HCT116 (cell line): ENCODE results near the gene LRBA. TPM values are rescaled to one million over a fixed set of nuclear protein-coding genes. Genes with fewer than 3 reads are reported as not detected.

Experiments
- ATAC-seq: fragments of 200-7000 bp; cut with Tn5 transposase; 2 replicates; pipeline ENCODE4 v1.9.1; 2020; ENCODE audit warnings: mild to moderate bottlenecking, moderate library complexity
- BruUV-seq: library from RNA; stranded (reverse); fragments of 400-500 nt; replicated peaks from 2 replicates; lab custom pipeline; 2021; lab: Mats Ljungman, UMichigan
- CTCF ChIA-PET: fragments of 300-600 bp; sonication (Branson Sonifier 250); formaldehyde crosslinking; loops from one replicate; lab custom pipeline; 2021; ENCODE audit warnings: antibody characterized with exemption; lab: Charles Lee
- POLR2A ChIA-PET: fragments of 300-600, 350-600 bp; sonication (Branson Sonifier 250); formaldehyde crosslinking; loops from one replicate; lab custom pipeline; 2021; ENCODE audit warnings: antibody characterized with exemption; lab: Charles Lee
- RAD21 ChIA-PET, 2 experiments: fragments of 300-600 bp; sonication (Branson Sonifier 250); formaldehyde crosslinking; loops; one replicate each; lab custom pipeline; 2023; ENCODE audit warnings: low total read pairs in 2 of 2; ENCODE audit not compliant: uncharacterized antibody in 2 of 2, unreplicated experiment in 2 of 2, low non-redundant PET in 1 of 2; lab: Charles Lee
- DNase-seq: peaks from one replicate; pipeline ENCODE4 v3.0.0-alpha.2; 2010; ENCODE audit warnings: low read depth, low spot score
- H2AFZ ChIP-seq: fragments of 200-600 bp; shearing (Covaris generic), sonication (generic); 2 replicates; pipeline ENCODE4 v1.6.1; 2017; ENCODE audit warnings: low read depth, mixed run types, mixed read lengths, antibody characterized with exemption, low read length; ENCODE audit not compliant: poor library complexity, severe bottlenecking
- H3K27ac ChIP-seq: 2 replicates; pipeline ENCODE4 v1.5.1; 2012; ENCODE audit warnings: low read depth, low read length
- H3K27me3 ChIP-seq: fragments of 200-600 bp; sonication (generic); 2 replicates; pipeline ENCODE4 v1.6.1; 2016; ENCODE audit warnings: mixed run types, low read length, mixed read lengths; ENCODE audit not compliant: insufficient read depth
- H3K36me3 ChIP-seq, 2 experiments: fragments of 200-500 bp in 1 of 2; fragments of 200-600 bp in 1 of 2; sonication (Bioruptor generic) in 1 of 2; sonication (generic) in 1 of 2; 2 replicates each; pipeline versions ENCODE4 v1.5.1 to v1.6.1; 2014 to 2016; ENCODE audit warnings: low read length in 2 of 2, inconsistent platforms in 1 of 2, mixed read lengths in 1 of 2, mixed run types in 1 of 2; ENCODE audit not compliant: insufficient read depth in 2 of 2, control insufficient read depth in 1 of 2
- H3K4me1 ChIP-seq, 2 experiments: fragments of 200-600 bp in 1 of 2; sonication (generic) in 1 of 2; 2 replicates each; pipeline versions ENCODE4 v1.5.1 to v1.6.1; 2012 to 2017; ENCODE audit warnings: low read length in 2 of 2, inconsistent platforms in 1 of 2, mild to moderate bottlenecking in 1 of 2, mixed read lengths in 1 of 2, mixed run types in 1 of 2, moderate library complexity in 1 of 2; ENCODE audit not compliant: insufficient read depth in 2 of 2, control insufficient read depth in 1 of 2
- H3K4me2 ChIP-seq: fragments of 200-600 bp; sonication (generic); 2 replicates; pipeline ENCODE4 v1.6.1; 2017; ENCODE audit warnings: mixed run types, low read length, mixed read lengths
- H3K4me3 ChIP-seq, 2 experiments: fragments of 200-600 bp in 1 of 2; sonication (generic) in 1 of 2; replicated peaks in 1 of 2; 2 replicates each; pipeline ENCODE4 v1.5.1; 2011 to 2016; ENCODE audit warnings: low read length in 2 of 2, control low read depth in 1 of 2, low read depth in 1 of 2, mild to moderate bottlenecking in 1 of 2, mixed read lengths in 1 of 2, mixed run types in 1 of 2
- H3K79me2 ChIP-seq: fragments of 200-600 bp; sonication (generic); 2 replicates; pipeline ENCODE4 v1.6.1; 2017; ENCODE audit warnings: mild to moderate bottlenecking, mixed run types, low read length, moderate library complexity, mixed read lengths; ENCODE audit not compliant: insufficient read depth
- H3K9ac ChIP-seq: fragments of 200-600 bp; sonication (generic); 2 replicates; pipeline ENCODE4 v1.6.1; 2016; ENCODE audit warnings: low read length, mixed read lengths
- H3K9me2 ChIP-seq: fragments of 200-600 bp; sonication (generic), shearing (Covaris generic); 2 replicates; pipeline ENCODE4 v1.6.1; 2017; ENCODE audit warnings: mixed run types, mild to moderate bottlenecking, moderate library complexity; ENCODE audit not compliant: insufficient read depth
- H3K9me3 ChIP-seq, 2 experiments: fragments of 200-500 bp in 1 of 2; fragments of 200-600 bp in 1 of 2; sonication (Bioruptor generic) in 1 of 2; sonication (generic) in 1 of 2; 2 replicates each; pipeline ENCODE4 v1.6.1; 2014 to 2017; ENCODE audit warnings: low read length in 2 of 2, mixed read lengths in 2 of 2, inconsistent platforms in 1 of 2, low read depth in 1 of 2, mild to moderate bottlenecking in 1 of 2, mixed run types in 1 of 2, moderate library complexity in 1 of 2; ENCODE audit not compliant: control insufficient read depth in 1 of 2, insufficient read depth in 1 of 2
- H4K20me1 ChIP-seq: fragments of 200-600 bp; sonication (generic), shearing (Covaris generic); 2 replicates; pipeline ENCODE4 v1.6.1; 2017; ENCODE audit warnings: mixed run types, mild to moderate bottlenecking, moderate library complexity; ENCODE audit not compliant: insufficient read depth
- ATF3 ChIP-seq: IDR thresholded peaks from 2 replicates; pipeline ENCODE4 v1.6.1; 2012
- CBX3 ChIP-seq: IDR thresholded peaks from 2 replicates; pipeline ENCODE4 v1.6.1; 2012; ENCODE audit warnings: low read depth
- CTCF ChIP-seq, 3 experiments: fragments of 200-600 bp in 1 of 3; sonication (generic) in 1 of 3; IDR thresholded peaks in 2 of 3; conservative IDR thresholded peaks in 1 of 3; 2 replicates each; pipeline ENCODE4 v1.5.1; 2012 to 2017; ENCODE audit warnings: low read depth in 2 of 3, low read length in 2 of 3, antibody characterized with exemption in 1 of 3, borderline replicate concordance in 1 of 3, control low read depth in 1 of 3, mild to moderate bottlenecking in 1 of 3, mixed read lengths in 1 of 3, mixed run types in 1 of 3, moderate library complexity in 1 of 3; ENCODE audit not compliant: insufficient read depth in 1 of 3
- EGR1 ChIP-seq: IDR thresholded peaks from 2 replicates; pipeline ENCODE4 v1.6.1; 2012; ENCODE audit warnings: low read depth
- JUND ChIP-seq: IDR thresholded peaks from 2 replicates; pipeline ENCODE4 v1.6.1; 2012
- MAX ChIP-seq: IDR thresholded peaks from 2 replicates; pipeline ENCODE4 v1.6.1; 2012
- POLR2A ChIP-seq: IDR thresholded peaks from 2 replicates; pipeline ENCODE4 v1.7.0; 2011; ENCODE audit warnings: borderline replicate concordance; ENCODE audit not compliant: insufficient read depth, insufficient read length; ENCODE audit errors: extremely low read depth
- POLR2AphosphoS5 ChIP-seq: IDR thresholded peaks from 2 replicates; pipeline ENCODE4 v1.6.1; 2011; ENCODE audit warnings: mild to moderate bottlenecking, low read depth, low read length, moderate library complexity
- REST ChIP-seq: IDR thresholded peaks from 2 replicates; pipeline ENCODE4 v1.6.1; 2012; ENCODE audit warnings: low read depth
- SRF ChIP-seq: IDR thresholded peaks from 2 replicates; pipeline ENCODE4 v1.6.1; 2012; ENCODE audit warnings: low read depth
- ZBTB33 ChIP-seq: IDR thresholded peaks from 2 replicates; pipeline ENCODE4 v1.6.1; 2011; ENCODE audit warnings: mild to moderate bottlenecking, low read length, moderate library complexity; ENCODE audit not compliant: insufficient replicate concordance; ENCODE audit errors: extremely low read depth
- ZFX ChIP-seq: fragments of 450-650 bp; IDR thresholded peaks from 2 replicates; pipeline ENCODE4 v1.6.1; 2017
- intact Hi-C: fragments of 100-400 bp; cut with micrococcal nuclease; formaldehyde crosslinking; loops from 2 replicates; pipeline ENCODE4 v1.10.0; 2022
- total RNA-seq: library from RNA; stranded (reverse); gene quantifications from one replicate; pipeline ENCODE4 v1.2.1, GENCODE V29; 2021; ENCODE audit not compliant: unreplicated experiment

Gene LRBA
- total RNA-seq, 1 experiment from 2014 or later: 79.8 TPM

- no peaks in the 10 kb centered on the region for H3K4me1 ChIP-seq
- TF ChIP-seq JUND: no peak
- no peak for TF ChIP-seq SRF
- no peak for TF ChIP-seq MAX
- TF ChIP-seq CBX3: no peak
- no peak for TF ChIP-seq ZBTB33
- no peak for TF ChIP-seq REST
- no peak for TF ChIP-seq ZFX
- TF ChIP-seq ATF3: no peak
- no peak for TF ChIP-seq POLR2A
- no peak for TF ChIP-seq CTCF (IDR thresholded peaks at IDR 0.05 in 2 of 3, conservative IDR thresholded peaks at IDR 0.05 in 1 of 3; ENCODE audit: borderline replicate concordance in 1 of 3, insufficient read depth in 1 of 3, low read depth in 2 of 3, low read length in 2 of 3)
- no peak for TF ChIP-seq EGR1
- no peak for TF ChIP-seq POLR2AphosphoS5
- no peaks in the 10 kb centered on the region for H3K9me2 ChIP-seq
- intact Hi-C loops: no loop called here
- H4K20me1 ChIP-seq: no peaks in the 10 kb centered on the region; the same call in none of the 2 replicates
- ATAC-seq (no peak), DNase-seq (no peak)
- no peak overlapping the region for H3K4me3 ChIP-seq
- no peak overlapping the region for H2AFZ ChIP-seq
- ChIA-PET CTCF (no interaction called here), RAD21 (no interaction called here), POLR2A (no interaction called here)
- no peak overlapping the region for H3K4me2 ChIP-seq
- H3K36me3 ChIP-seq: no peaks in the 10 kb centered on the region
- H3K9ac ChIP-seq: no peak overlapping the region
- no peaks in the 10 kb centered on the region for H3K9me3 ChIP-seq
- H3K27me3 ChIP-seq: no peaks in the 10 kb centered on the region
- BruUV-seq: no TSS peak
- H3K79me2 ChIP-seq: peaks cover 96% of the 10 kb centered on the region
- no peak overlapping the region for H3K27ac ChIP-seq
Measured at GRCh38 chr4:150973626-150974251, 41.3 kb downstream of the LRBA start.
